ENCODE measurements around the gene TMC7. TPM values are rescaled to one million over a fixed set of nuclear protein-coding genes. Genes with fewer than 3 reads are reported as not detected.

TMC7 gene
- total and polyA plus RNA-seq, 2 of the 13 experiments (the other 11 are each of a cell fraction or from before 2014, with no cell fraction given): 1.2 to 5.1 TPM

DNA sequence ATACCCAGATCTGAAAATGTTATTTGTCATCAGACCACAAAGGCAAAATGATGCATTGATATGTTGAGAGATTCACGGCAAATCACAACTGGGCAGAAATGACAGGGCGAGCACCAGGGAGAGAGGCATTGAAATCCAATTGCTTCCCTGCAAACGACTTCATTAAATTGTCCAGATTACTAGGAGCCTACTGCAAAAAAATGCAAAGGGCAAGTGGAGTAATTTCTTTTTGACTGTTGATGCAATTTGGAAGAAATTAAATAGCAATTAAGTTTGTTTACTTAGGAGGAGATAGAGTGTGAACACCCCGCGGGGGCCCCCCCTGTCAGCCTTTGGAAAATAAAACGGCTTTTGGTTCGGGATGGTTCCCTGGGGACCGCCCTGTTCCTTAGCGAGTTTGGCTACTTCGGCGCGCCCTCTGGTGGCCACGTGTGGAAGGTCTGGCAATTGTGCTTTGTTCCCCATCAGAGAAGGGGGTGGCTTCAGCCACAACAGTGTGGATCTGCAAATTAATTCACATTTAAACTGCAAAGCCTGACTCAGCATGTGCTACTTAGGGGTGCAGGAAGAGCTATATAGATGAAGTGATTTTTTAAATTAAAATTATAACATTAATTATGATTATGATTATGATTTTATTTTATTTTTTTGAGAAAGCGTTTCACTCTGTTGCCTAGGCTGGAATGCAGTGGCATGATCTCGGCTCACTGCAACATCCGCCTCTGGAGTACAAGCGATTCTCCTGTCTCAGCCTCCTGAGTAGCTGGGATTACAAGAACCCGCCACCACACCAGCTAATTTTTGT is 14.5 kb upstream of the TMC7 start:
- peak; percentile 66 for DNase-seq (ENCODE audit: low spot score)
- Histone ChIP-seq H3K4me3 (replicated peaks in 1 of 3; ENCODE audit: insufficient read depth in 1 of 3, low read depth in 2 of 3, low read length in 3 of 3) (peak overlapping the region in 2 of 3 experiments; percentile 8 to 10; a peak in 2 of 6 replicates), H3K27ac (ENCODE audit: extremely low read length, insufficient read depth, low read length) (no peak overlapping the region), H4K20me1 (ENCODE audit: insufficient read depth, low read length) (no peaks in the 10 kb centered on the region), H3K4me1 (ENCODE audit: insufficient read depth, low read length) (peaks cover 6% of the 10 kb centered on the region), H3K79me2 (ENCODE audit: insufficient read depth, low read length) (no peaks in the 10 kb centered on the region), H3K9me3 (ENCODE audit: low read length) (no peaks in the 10 kb centered on the region), H2AFZ (ENCODE audit: low read length) (no peak overlapping the region), H3K36me3 (replicated peaks in 1 of 2; ENCODE audit: control insufficient read depth in 1 of 2, insufficient read depth in 2 of 2, low read length in 2 of 2) (no peaks in the 10 kb centered on the region), H3K27me3 (ENCODE audit: control insufficient read depth in 1 of 2, insufficient read depth in 2 of 2, low read length in 2 of 2) (peaks cover 0 to 4% of the 10 kb centered on the region in 2 experiments; a peak in 2 of 5 replicates), H3K9ac (ENCODE audit: insufficient read depth, low read depth, low read length) (no peak overlapping the region), H3K4me2 (ENCODE audit: low read depth, low read length) (peak overlapping the region; percentile 52)
- peak; percentile 92 for FAIRE-seq
- CTCF ChIA-PET (ENCODE audit: low intra/inter-chr PET ratio, low total read pairs): interaction anchor here (0.7 to 1.8 kb wide), 5 partner anchors 15 to 168 kb away, joined by 3 to 11 read pairs (median 3); partner anchors contain the start of genes ARL6IP1 and TMC7
- POLR2A ChIA-PET: no interaction called here
- peak; percentile 96 for ATAC-seq
- in situ Hi-C loops (cut with HindIII; ENCODE audit: extremely low pct_ligation_motif_present, low pct_unique_long_range_greater_than_20kb): loop anchor here (10.0 kb wide), 1 partner anchor 64 kb away; no protein-coding TSS in a partner anchor
- intact Hi-C loops (cut with micrococcal nuclease; ENCODE audit: unreplicated experiment): loop anchor here (1.0 to 5.0 kb wide), 2 partner anchors 57 to 168 kb away; partner anchors contain the start of gene ARL6IP1
- WGBS (ENCODE audit: low lambda C conversion rate): 15% methylated on average over 18 of the region's 18 CpGs
- BruUV-seq (replicated peaks): no TSS peak
- TF ChIP-seq ATF7-NPFF (CRISPR knock-in tag; IDR thresholded peaks at IDR 0.05; ENCODE audit: low read depth): no peak
- peak; percentile 77; the same call in 1 of the 2 replicates for TF ChIP-seq AHR (CRISPR knock-in tag; IDR thresholded peaks at IDR 0.05)
- TF ChIP-seq, protein P1, sequence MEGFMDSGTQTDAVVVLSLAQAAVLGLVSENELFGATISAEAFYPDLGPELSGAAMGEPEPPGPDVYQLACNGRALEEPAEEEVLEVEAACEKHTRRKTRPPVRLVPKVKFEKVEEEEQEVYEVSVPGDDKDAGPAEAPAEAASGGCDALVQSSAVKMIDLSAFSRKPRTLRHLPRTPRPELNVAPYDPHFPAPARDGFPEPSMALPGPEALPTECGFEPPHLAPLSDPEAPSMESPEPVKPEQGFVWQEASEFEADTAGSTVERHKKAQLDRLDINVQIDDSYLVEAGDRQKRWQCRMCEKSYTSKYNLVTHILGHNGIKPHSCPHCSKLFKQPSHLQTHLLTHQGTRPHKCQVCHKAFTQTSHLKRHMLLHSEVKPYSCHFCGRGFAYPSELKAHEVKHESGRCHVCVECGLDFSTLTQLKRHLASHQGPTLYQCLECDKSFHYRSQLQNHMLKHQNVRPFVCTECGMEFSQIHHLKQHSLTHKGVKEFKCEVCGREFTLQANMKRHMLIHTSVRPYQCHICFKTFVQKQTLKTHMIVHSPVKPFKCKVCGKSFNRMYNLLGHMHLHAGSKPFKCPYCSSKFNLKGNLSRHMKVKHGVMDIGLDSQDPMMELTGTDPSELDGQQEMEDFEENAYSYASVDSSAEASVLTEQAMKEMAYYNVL (CRISPR knock-in tag; IDR thresholded peaks at IDR 0.05; ENCODE audit: borderline replicate concordance): no peak
- no peak for TF ChIP-seq NAIF1 (CRISPR knock-in tag; IDR thresholded peaks at IDR 0.05; ENCODE audit: borderline replicate concordance)
- TF ChIP-seq SMAD1 (CRISPR knock-in tag; IDR thresholded peaks at IDR 0.05; ENCODE audit: borderline replicate concordance, low read depth): no peak
- TF ChIP-seq TBP (CRISPR knock-in tag; IDR thresholded peaks at IDR 0.05): no peak
- no peak for TF ChIP-seq PAX8 (CRISPR knock-in tag; IDR thresholded peaks at IDR 0.05; ENCODE audit: borderline replicate concordance)
- no peak for TF ChIP-seq TCF7L2 (IDR thresholded peaks at IDR 0.05; ENCODE audit: low read depth, low read length)
- TF ChIP-seq PHF8 (CRISPR knock-in tag; IDR thresholded peaks at IDR 0.05): peak; percentile 29; the same call in 1 of the 2 replicates
- TF ChIP-seq, protein P2, sequence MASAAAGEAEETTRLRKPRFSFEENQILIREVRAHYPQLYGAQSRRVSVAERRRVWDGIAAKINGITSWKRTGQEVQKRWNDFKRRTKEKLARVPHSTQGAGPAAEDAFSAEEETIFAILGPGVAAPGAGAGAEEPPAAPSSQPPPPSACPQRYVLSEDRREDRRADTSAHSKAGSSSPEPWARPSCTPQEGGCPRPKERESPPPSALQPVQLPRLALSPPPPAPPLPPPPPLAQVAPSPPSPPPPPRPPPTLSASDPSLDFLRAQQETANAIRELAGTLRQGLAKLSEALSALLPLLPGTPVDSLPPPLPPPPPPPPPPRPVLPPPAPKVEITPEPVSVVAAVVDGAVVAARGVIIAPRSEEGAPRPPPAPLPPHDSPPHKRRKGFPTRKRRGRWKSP (CRISPR knock-in tag; IDR thresholded peaks at IDR 0.05): no peak
- no peak for TF ChIP-seq ZBTB21 (CRISPR knock-in tag; IDR thresholded peaks at IDR 0.05)
- TF ChIP-seq DNMT1 (CRISPR knock-in tag; IDR thresholded peaks at IDR 0.05): no peak
- no peak for TF ChIP-seq ZNF253 (CRISPR knock-in tag; IDR thresholded peaks at IDR 0.05; ENCODE audit: borderline replicate concordance)
- no peak for TF ChIP-seq ZNF556 (CRISPR knock-in tag; IDR thresholded peaks at IDR 0.05; ENCODE audit: borderline replicate concordance)
- TF ChIP-seq, protein P3, sequence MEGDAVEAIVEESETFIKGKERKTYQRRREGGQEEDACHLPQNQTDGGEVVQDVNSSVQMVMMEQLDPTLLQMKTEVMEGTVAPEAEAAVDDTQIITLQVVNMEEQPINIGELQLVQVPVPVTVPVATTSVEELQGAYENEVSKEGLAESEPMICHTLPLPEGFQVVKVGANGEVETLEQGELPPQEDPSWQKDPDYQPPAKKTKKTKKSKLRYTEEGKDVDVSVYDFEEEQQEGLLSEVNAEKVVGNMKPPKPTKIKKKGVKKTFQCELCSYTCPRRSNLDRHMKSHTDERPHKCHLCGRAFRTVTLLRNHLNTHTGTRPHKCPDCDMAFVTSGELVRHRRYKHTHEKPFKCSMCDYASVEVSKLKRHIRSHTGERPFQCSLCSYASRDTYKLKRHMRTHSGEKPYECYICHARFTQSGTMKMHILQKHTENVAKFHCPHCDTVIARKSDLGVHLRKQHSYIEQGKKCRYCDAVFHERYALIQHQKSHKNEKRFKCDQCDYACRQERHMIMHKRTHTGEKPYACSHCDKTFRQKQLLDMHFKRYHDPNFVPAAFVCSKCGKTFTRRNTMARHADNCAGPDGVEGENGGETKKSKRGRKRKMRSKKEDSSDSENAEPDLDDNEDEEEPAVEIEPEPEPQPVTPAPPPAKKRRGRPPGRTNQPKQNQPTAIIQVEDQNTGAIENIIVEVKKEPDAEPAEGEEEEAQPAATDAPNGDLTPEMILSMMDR (CRISPR knock-in tag; IDR thresholded peaks at IDR 0.05): peak; percentile 94
- TF ChIP-seq ZNF619 (CRISPR knock-in tag; IDR thresholded peaks at IDR 0.05): peak; percentile 86; the same call in 1 of the 2 replicates
- TF ChIP-seq RELA (CRISPR knock-in tag; IDR thresholded peaks at IDR 0.05): no peak
